ENCODE results near the gene POLR2F.

POLR2F gene

GRCh38 chr22:37990862-37991261 lies 37.4 kb downstream of the POLR2F start:
- ChIA-PET CTCF (interaction anchor here (0.7 kb wide), 1 partner anchor 124 kb away, joined by 3 read pairs; no protein-coding TSS in a partner anchor), POLR2A (interaction anchor here (1.2 kb wide), 1 partner anchor 37 kb away, joined by 3 read pairs; the partner anchor contains the start of genes C22orf23 and POLR2F)
- Histone ChIP-seq H3K9me3 (ENCODE audit: control insufficient read depth, insufficient read depth, low read depth, low read length) (no peaks in the 10 kb centered on the region), H3K4me3 (ENCODE audit: low read depth, low read length) (no peak overlapping the region), H3K27ac (ENCODE audit: extremely low read depth, low read depth, low read length) (no peak overlapping the region), H3K4me1 (ENCODE audit: control insufficient read depth, insufficient read depth, low read length) (no peaks in the 10 kb centered on the region), H3K36me3 (ENCODE audit: control insufficient read depth in 2 of 2, insufficient read depth in 1 of 2, low read length in 2 of 2) (peaks cover 0 to 2% of the 10 kb centered on the region in 2 experiments; a peak in 1 of 3 replicates)
- TF ChIP-seq SP3 (tag by site-specific recombination; IDR thresholded peaks at IDR 0.05) (no peak), ZNF169 (tag by site-specific recombination; IDR thresholded peaks at IDR 0.05) (no peak), ZBTB8A (tag by site-specific recombination; IDR thresholded peaks at IDR 0.05) (no peak), ZNF366 (tag by site-specific recombination; conservative IDR thresholded peaks at IDR 0.05) (no peak), ZNF121 (tag by site-specific recombination; IDR thresholded peaks at IDR 0.05) (peak; percentile 68; the same call in 1 of the 2 replicates), ZBTB21 (tag by site-specific recombination; IDR thresholded peaks at IDR 0.05) (no peak)

- CTCF ChIA-PET: interaction anchor here (0.7 to 1.3 kb wide), 3 partner anchors 26 to 148 kb away, joined by 3 to 4 read pairs (median 4); no protein-coding TSS in a partner anchor
- Histone ChIP-seq H3K4me1 (ENCODE audit: control insufficient read depth, insufficient read depth, low read length) (no peaks in the 10 kb centered on the region), H3K36me3 (ENCODE audit: control insufficient read depth in 2 of 2, insufficient read depth in 1 of 2, low read length in 2 of 2) (peaks cover 0 to 2% of the 10 kb centered on the region in 2 experiments; a peak in 1 of 3 replicates), H3K9me3 (ENCODE audit: control insufficient read depth, insufficient read depth, low read depth, low read length) (no peaks in the 10 kb centered on the region), H3K27ac (ENCODE audit: extremely low read depth, low read depth, low read length) (no peak overlapping the region), H3K4me3 (ENCODE audit: low read depth, low read length) (no peak overlapping the region)
- POLR2A ChIA-PET: no interaction called here
- 0 out of 2 replicates have a peak, but pooled peaks have one; percentile 44 for TF ChIP-seq ZBTB21 (tag by site-specific recombination; IDR thresholded peaks at IDR 0.05)
- no peak for TF ChIP-seq ZNF121 (tag by site-specific recombination; IDR thresholded peaks at IDR 0.05)
- no peak for TF ChIP-seq ZNF184 (tag by site-specific recombination; IDR thresholded peaks at IDR 0.05)
- no peak for TF ChIP-seq REST (tag by site-specific recombination; IDR thresholded peaks at IDR 0.05)
- no peak for TF ChIP-seq BCL11B (tag by site-specific recombination; IDR thresholded peaks at IDR 0.05; ENCODE audit: low read depth)
- peak; percentile 52; the same call in 1 of the 2 replicates for TF ChIP-seq ATF2 (tag by site-specific recombination; IDR thresholded peaks at IDR 0.05; ENCODE audit: low read depth)
- no peak for TF ChIP-seq ZBTB1 (tag by site-specific recombination; IDR thresholded peaks at IDR 0.05)
- no peak for TF ChIP-seq GLI2 (tag by site-specific recombination; IDR thresholded peaks at IDR 0.05; ENCODE audit: borderline replicate concordance, low read depth)
- TF ChIP-seq SETDB1 (IDR thresholded peaks at IDR 0.05; ENCODE audit: insufficient read length, low read length): no peak
- no peak for TF ChIP-seq KLF1 (tag by site-specific recombination; IDR thresholded peaks at IDR 0.05)
- TF ChIP-seq ZNF629 (tag by site-specific recombination; IDR thresholded peaks at IDR 0.05): peak; percentile 57
- TF ChIP-seq ZNF791 (tag by site-specific recombination; IDR thresholded peaks at IDR 0.05): no peak
- TF ChIP-seq ZNF292 (tag by site-specific recombination; IDR thresholded peaks at IDR 0.05; ENCODE audit: borderline replicate concordance, low read depth): no peak
- TF ChIP-seq OVOL3 (tag by site-specific recombination; IDR thresholded peaks at IDR 0.05): no peak
Measured at GRCh38 chr22:37991731-37992442, 38.4 kb downstream of the POLR2F start.
